HEK293 (cell line): ENCODE data around the gene SLC35E2B.
"Not testable (repeated sequence)": the region's sequence is repeated elsewhere in the genome, so short reads cannot be mapped to it uniquely, and the experiment has no call there.

Experiments used
- CTCF ChIA-PET: fragments of 350-600 bp; formaldehyde crosslinking; extraction: SDS; loops from one replicate; lab custom pipeline; 2021; ENCODE audit warnings: antibody characterized with exemption; lab: Yijun Ruan, JAX
- POLR2A ChIA-PET: fragments of 300-600 bp; formaldehyde crosslinking; extraction: SDS; loops from one replicate; lab custom pipeline; 2020; ENCODE audit warnings: antibody characterized with exemption, inconsistent platforms; lab: Yijun Ruan, JAX
- H3K27ac ChIP-seq: fragments of 200-500 bp; sonication (Bioruptor generic); 2 replicates; pipeline ENCODE4 v1.5.1; 2014; ENCODE audit warnings: low read depth, low read length, control low read depth, inconsistent platforms; ENCODE audit errors: extremely low read depth
- H3K36me3 ChIP-seq, 2 experiments: fragments of 200-500 bp in 1 of 2; sonication (Bioruptor generic) in 1 of 2; 1 replicate in 1 of 2; 2 replicates in 1 of 2; pipeline ENCODE4 v1.5.1; 2014 to 2017; ENCODE audit warnings: inconsistent platforms in 2 of 2, low read length in 2 of 2; ENCODE audit not compliant: control insufficient read depth in 2 of 2, insufficient read depth in 1 of 2
- H3K4me1 ChIP-seq: fragments of 200-500 bp; sonication (Bioruptor generic); 2 replicates; pipeline ENCODE4 v1.5.1; 2014; ENCODE audit warnings: mild to moderate bottlenecking, low read length, inconsistent platforms; ENCODE audit not compliant: control insufficient read depth, insufficient read depth
- H3K4me3 ChIP-seq: 2 replicates; pipeline ENCODE4 v1.5.1; 2011; ENCODE audit warnings: low read depth, mild to moderate bottlenecking, control low read depth, low read length, moderate library complexity
- H3K9me3 ChIP-seq: fragments of 200-500 bp; sonication (Bioruptor generic); 2 replicates; pipeline ENCODE4 v1.5.1; 2014; ENCODE audit warnings: low read depth, low read length, inconsistent platforms; ENCODE audit not compliant: control insufficient read depth, insufficient read depth
- BCL11A ChIP-seq: fragments of 450-650 bp; formaldehyde crosslinking; IDR thresholded peaks from 2 replicates; pipeline ENCODE4 v1.5.1; 2016; ENCODE audit warnings: low read depth, missing biosample characterization, missing genetic modification characterization
- KLF1 ChIP-seq: fragments of 450-650 bp; formaldehyde crosslinking; IDR thresholded peaks from 2 replicates; pipeline ENCODE4 v1.5.1; 2016; ENCODE audit warnings: missing biosample characterization, missing genetic modification characterization
- OVOL3 ChIP-seq: fragments of 450-650 bp; formaldehyde crosslinking; IDR thresholded peaks from 2 replicates; pipeline ENCODE4 v1.5.1; 2016; ENCODE audit warnings: missing biosample characterization, missing genetic modification characterization
- ZFP69B ChIP-seq: fragments of 450-650 bp; formaldehyde crosslinking; IDR thresholded peaks from 2 replicates; pipeline ENCODE4 v1.5.1; 2016; ENCODE audit warnings: missing biosample characterization, missing genetic modification characterization
- ZNF114 ChIP-seq: fragments of 450-650 bp; formaldehyde crosslinking; IDR thresholded peaks from 2 replicates; pipeline ENCODE4 v1.5.0; 2017; ENCODE audit warnings: missing biosample characterization, missing genetic modification characterization
- ZNF146 ChIP-seq: fragments of 450-650 bp; formaldehyde crosslinking; IDR thresholded peaks from 2 replicates; pipeline ENCODE4 v1.5.1; 2016; ENCODE audit warnings: missing biosample characterization, missing genetic modification characterization
- ZNF561 ChIP-seq: fragments of 450-650 bp; IDR thresholded peaks from 2 replicates; pipeline ENCODE4 v1.5.1; 2018; ENCODE audit warnings: missing biosample characterization, missing genetic modification characterization, borderline replicate concordance
- ZNF660 ChIP-seq: fragments of 450-650 bp; IDR thresholded peaks from 2 replicates; pipeline ENCODE4 v1.5.1; 2018; ENCODE audit warnings: missing biosample characterization, mild to moderate bottlenecking, missing genetic modification characterization
- TF ChIP-seq, protein P1 (sequence below): fragments of 450-650 bp; formaldehyde crosslinking; IDR thresholded peaks from 2 replicates; pipeline ENCODE4 v1.5.1; 2016; ENCODE audit warnings: missing biosample characterization, missing genetic modification characterization
- TF ChIP-seq, protein P2 (sequence below): fragments of 450-650 bp; formaldehyde crosslinking; conservative IDR thresholded peaks from 2 replicates; pipeline ENCODE4 v1.5.1; 2016; ENCODE audit warnings: low read depth, missing biosample characterization, missing genetic modification characterization
- TF ChIP-seq, protein P3 (sequence below): fragments of 450-650 bp; formaldehyde crosslinking; IDR thresholded peaks from 2 replicates; pipeline ENCODE4 v1.5.1; 2016; ENCODE audit warnings: missing biosample characterization, missing genetic modification characterization

The SLC35E2B gene

DNA sequence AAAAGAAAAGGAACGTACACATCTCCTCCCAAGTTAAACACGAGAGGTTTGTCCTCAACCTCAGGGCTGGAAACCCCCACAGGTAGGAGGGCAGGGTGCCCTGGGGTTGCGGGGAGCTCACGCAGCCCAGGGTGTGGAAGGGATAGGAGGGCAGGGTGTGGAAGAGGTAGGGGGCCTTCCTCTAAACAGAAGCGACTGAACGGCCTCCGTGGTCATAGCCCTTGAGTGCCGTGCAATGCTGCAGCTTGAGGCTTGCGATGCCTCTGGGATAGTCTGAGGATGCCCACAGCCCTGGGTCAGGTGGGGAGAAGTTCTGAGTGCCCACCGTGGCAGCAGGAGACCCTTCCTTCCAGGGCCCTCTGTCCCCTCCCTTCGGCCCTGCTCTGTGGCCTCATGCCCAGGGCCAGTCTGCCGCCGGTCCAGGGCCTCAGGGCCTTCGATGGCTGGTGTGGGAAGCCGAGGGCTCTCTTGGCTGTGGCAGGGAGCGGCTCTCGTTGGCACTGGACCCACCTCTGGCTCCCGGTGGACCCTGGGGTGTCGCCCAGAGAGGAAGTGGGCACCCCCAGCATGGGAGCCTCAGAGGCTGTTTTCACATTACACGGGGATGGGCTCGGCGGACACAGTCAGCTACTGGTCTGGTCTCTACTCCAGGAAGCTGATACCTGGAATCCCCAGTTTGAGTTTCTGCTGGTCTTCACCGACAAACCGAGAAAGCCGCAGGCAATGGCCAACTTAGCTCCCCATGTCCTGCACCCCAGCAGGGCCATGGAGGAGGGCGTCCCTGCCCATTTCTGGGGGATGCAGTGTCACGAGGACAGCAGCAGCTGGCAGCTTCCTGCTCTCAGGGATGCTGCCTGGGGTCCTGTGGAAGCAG lies 27.4 kb downstream of the SLC35E2B start (continued):
- TF ChIP-seq, protein P1, sequence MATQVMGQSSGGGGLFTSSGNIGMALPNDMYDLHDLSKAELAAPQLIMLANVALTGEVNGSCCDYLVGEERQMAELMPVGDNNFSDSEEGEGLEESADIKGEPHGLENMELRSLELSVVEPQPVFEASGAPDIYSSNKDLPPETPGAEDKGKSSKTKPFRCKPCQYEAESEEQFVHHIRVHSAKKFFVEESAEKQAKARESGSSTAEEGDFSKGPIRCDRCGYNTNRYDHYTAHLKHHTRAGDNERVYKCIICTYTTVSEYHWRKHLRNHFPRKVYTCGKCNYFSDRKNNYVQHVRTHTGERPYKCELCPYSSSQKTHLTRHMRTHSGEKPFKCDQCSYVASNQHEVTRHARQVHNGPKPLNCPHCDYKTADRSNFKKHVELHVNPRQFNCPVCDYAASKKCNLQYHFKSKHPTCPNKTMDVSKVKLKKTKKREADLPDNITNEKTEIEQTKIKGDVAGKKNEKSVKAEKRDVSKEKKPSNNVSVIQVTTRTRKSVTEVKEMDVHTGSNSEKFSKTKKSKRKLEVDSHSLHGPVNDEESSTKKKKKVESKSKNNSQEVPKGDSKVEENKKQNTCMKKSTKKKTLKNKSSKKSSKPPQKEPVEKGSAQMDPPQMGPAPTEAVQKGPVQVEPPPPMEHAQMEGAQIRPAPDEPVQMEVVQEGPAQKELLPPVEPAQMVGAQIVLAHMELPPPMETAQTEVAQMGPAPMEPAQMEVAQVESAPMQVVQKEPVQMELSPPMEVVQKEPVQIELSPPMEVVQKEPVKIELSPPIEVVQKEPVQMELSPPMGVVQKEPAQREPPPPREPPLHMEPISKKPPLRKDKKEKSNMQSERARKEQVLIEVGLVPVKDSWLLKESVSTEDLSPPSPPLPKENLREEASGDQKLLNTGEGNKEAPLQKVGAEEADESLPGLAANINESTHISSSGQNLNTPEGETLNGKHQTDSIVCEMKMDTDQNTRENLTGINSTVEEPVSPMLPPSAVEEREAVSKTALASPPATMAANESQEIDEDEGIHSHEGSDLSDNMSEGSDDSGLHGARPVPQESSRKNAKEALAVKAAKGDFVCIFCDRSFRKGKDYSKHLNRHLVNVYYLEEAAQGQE, result no peak
- TF ChIP-seq ZFP69B (tag by site-specific recombination) (no peak), KLF1 (tag by site-specific recombination) (no peak), ZNF114 (tag by site-specific recombination) (no peak), BCL11A (tag by site-specific recombination) (no peak), OVOL3 (tag by site-specific recombination) (no peak)

DNA sequence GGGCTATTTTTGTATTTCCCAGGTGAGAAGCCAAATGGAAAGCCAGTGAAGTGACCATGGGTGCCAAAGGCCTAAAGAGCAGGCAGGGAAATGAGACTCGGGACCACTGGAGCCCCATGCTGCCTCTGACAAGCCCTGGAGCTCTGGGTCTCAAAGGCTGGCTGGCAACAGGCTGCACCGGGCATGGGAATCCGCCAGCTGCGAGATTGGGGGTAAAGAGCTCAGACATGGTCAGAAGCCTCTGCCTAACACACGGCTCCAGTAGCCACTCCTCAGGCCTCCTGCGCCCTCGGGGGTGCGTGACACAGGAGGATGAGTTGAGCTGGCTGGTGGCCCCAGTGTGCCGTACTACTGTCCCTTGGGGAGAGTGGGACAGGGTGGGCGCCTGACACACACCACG lies 28.3 kb downstream of the SLC35E2B start:
- POLR2A ChIA-PET, H3K4me3 ChIP-seq, H3K4me1 ChIP-seq, CTCF ChIA-PET, H3K27ac ChIP-seq, H3K9me3 ChIP-seq: not testable (repeated sequence)
- H3K36me3 ChIP-seq, result peaks cover 12 to 34% of the 10 kb centered on the region in 2 experiments

DNA sequence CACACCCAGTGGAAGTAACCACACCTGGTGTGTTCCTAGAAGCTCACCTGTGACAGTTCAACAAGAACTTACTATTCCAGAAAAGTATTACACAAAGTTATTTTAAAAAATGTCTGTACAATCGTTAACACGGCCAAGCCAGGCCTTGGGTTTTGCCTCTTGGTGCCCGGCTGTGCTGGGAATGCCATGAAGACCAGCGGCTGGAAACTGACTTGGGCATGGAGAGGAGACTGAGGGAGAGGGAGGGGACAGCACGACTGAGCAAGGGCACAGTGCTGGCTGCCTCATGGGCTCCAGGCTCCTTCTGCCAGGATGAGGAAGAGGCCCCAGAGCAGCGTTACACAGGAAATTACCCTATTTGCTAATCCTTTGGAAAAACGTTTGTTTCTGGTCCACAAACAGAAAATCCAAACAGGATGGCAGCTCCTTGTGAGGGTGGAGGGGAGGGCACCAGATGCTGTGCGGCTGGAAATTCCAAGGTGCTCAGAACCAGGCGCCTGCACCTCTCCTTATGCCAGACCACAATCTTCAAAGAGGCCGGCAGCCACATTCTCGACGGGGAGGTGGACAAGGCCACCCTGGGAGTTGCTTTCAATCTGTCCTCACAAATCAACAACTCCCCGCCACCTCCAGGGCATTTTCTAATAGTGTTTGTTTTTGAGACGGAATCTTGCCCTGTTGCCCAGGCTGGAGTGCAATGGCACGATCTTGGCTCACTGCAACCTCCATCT lies 29.6 kb downstream of the SLC35E2B start:
- POLR2A ChIA-PET, CTCF ChIA-PET, H3K9me3 ChIP-seq, H3K27ac ChIP-seq, H3K4me3 ChIP-seq, H3K4me1 ChIP-seq: not testable (repeated sequence)
- peaks cover 5 to 24% of the 10 kb centered on the region in 2 experiments; a peak in 2 of 3 replicates for H3K36me3 ChIP-seq

DNA sequence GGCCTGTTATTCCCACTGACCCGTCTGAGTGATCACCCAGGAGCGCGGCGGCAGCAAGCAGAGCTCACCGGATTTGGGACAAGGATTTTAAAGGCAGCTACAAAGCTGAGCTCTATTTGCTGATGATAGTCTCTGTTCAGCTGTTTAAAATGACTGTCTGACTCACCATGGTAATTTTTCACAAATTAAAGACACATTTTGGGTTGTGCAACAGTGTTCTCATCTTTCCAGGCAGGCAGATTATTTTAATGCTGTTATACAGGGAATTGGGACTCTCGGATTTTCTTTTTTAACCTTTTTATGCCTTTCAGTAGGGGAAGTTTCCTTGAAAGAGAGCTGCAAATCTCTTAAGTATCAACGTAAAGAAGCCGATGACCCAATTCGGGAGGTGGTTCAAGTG lies 30.2 kb downstream of the SLC35E2B start:
- POLR2A ChIA-PET, CTCF ChIA-PET, H3K27ac ChIP-seq: not testable (repeated sequence)

DNA sequence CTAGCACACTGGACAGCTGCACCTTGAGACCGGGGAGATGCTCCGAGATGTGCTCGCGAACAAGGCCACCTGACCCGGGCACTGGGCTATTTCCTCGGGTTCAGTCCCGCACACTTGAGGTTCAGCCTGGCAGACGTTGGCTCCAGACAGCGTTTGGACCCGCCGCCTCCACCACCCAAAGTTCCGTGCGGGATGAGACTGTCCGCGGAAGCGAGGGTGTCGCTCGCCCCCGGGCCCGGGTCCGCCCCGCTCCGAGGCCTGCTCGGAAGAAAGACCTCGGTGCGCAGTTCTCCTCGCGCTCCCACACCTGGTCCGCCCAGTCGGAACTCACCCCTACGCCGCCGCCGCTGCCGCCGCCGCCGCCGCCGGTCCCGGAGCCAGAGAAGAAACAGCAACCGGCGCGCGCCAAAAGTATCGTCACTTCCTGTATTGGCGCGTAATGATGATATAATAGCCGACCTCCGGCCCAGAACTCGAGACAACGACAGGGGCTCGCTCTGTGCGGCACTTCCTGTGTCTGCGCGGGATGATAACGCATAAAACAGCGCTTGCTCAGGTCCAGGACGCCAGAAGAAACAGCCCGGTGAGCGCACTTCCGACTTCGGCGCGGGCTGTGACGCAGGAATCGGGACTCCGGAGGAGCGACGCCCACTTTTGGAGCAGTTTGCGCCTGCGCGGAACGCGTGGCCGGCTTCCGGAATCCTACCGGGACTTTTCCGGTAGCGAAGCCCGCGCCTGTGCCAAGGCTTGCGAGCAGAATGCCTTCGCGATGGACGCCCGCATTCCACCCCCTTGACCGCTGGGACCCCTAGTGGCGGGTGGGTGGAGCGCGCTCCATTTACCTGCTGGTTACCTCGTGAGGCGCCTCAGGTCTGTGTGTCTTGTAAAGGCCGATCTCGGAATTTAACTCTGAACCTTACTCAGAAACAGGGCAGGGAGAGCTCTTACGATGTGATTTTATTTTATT lies 33.7 kb downstream of the SLC35E2B start, which contains the start of gene CDK11B:
Gene CDK11B, minus strand, starts transcription at position 422 of the 967 bp plus-strand sequence. CDS start 1,519 bp downstream, outside the sequence.
- POLR2A ChIA-PET, result interaction anchor here (1.2 kb wide), 1 partner anchor 65 kb away, joined by 7 read pairs; the partner anchor contains the start of gene CDK11A
- CTCF ChIA-PET, H3K4me1 ChIP-seq, H3K9me3 ChIP-seq: not testable (repeated sequence)
- H3K4me3 ChIP-seq, result peak within 1 kb of the TSS; percentile 93
- peaks cover 22 to 31% of the 10 kb centered on the region in 2 experiments for H3K36me3 ChIP-seq
- peak within 1 kb of the TSS; percentile 98 for H3K27ac ChIP-seq
- peak; percentile 24; the same call in 1 of the 2 replicates for TF ChIP-seq ZNF660
- TF ChIP-seq, protein P2, sequence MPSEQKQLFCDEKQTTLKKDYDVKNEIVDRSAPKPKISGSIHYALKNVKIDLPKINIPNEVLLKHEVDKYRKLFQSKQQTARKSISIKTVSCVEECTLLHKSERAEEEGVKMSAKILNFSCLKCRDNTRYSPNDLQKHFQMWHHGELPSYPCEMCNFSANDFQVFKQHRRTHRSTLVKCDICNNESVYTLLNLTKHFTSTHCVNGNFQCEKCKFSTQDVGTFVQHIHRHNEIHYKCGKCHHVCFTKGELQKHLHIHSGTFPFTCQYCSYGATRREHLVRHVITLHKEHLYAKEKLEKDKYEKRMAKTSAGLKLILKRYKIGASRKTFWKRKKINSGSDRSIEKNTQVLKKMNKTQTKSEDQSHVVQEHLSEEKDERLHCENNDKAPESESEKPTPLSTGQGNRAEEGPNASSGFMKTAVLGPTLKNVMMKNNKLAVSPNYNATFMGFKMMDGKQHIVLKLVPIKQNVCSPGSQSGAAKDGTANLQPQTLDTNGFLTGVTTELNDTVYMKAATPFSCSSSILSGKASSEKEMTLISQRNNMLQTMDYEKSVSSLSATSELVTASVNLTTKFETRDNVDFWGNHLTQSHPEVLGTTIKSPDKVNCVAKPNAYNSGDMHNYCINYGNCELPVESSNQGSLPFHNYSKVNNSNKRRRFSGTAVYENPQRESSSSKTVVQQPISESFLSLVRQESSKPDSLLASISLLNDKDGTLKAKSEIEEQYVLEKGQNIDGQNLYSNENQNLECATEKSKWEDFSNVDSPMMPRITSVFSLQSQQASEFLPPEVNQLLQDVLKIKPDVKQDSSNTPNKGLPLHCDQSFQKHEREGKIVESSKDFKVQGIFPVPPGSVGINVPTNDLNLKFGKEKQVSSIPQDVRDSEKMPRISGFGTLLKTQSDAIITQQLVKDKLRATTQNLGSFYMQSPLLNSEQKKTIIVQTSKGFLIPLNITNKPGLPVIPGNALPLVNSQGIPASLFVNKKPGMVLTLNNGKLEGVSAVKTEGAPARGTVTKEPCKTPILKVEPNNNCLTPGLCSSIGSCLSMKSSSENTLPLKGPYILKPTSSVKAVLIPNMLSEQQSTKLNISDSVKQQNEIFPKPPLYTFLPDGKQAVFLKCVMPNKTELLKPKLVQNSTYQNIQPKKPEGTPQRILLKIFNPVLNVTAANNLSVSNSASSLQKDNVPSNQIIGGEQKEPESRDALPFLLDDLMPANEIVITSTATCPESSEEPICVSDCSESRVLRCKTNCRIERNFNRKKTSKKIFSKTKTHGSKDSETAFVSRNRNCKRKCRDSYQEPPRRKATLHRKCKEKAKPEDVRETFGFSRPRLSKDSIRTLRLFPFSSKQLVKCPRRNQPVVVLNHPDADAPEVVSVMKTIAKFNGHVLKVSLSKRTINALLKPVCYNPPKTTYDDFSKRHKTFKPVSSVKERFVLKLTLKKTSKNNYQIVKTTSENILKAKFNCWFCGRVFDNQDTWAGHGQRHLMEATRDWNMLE, result peak; percentile 74
- peak; percentile 19; the same call in 1 of the 2 replicates for TF ChIP-seq ZNF146 (tag by site-specific recombination)
- TF ChIP-seq ZNF561 (tag by site-specific recombination), result peak; percentile 62; the same call in 1 of the 2 replicates
- TF ChIP-seq, protein P3, sequence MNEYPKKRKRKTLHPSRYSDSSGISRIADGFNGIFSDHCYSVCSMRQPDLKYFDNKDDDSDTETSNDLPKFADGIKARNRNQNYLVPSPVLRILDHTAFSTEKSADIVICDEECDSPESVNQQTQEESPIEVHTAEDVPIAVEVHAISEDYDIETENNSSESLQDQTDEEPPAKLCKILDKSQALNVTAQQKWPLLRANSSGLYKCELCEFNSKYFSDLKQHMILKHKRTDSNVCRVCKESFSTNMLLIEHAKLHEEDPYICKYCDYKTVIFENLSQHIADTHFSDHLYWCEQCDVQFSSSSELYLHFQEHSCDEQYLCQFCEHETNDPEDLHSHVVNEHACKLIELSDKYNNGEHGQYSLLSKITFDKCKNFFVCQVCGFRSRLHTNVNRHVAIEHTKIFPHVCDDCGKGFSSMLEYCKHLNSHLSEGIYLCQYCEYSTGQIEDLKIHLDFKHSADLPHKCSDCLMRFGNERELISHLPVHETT (tag by site-specific recombination), result peak; percentile 78

More for the DNA sequence above, 30.2 kb downstream of the SLC35E2B start:
- not testable (repeated sequence) for H3K9me3 ChIP-seq, H3K4me1 ChIP-seq, H3K4me3 ChIP-seq
- H3K36me3 ChIP-seq, result peaks cover 5 to 22% of the 10 kb centered on the region in 2 experiments; a peak in 2 of 3 replicates
